GM18502 (cell line): ENCODE results near the gene NPEPL1.

ENCODE experiments used
- ATAC-seq: cut with Tn5 transposase; IDR thresholded peaks from one replicate; pipeline ENCODE4 v1.9.1; 2021; ENCODE audit warnings: mild to moderate bottlenecking; ENCODE audit not compliant: unreplicated experiment, poor library complexity

Gene NPEPL1

DNA sequence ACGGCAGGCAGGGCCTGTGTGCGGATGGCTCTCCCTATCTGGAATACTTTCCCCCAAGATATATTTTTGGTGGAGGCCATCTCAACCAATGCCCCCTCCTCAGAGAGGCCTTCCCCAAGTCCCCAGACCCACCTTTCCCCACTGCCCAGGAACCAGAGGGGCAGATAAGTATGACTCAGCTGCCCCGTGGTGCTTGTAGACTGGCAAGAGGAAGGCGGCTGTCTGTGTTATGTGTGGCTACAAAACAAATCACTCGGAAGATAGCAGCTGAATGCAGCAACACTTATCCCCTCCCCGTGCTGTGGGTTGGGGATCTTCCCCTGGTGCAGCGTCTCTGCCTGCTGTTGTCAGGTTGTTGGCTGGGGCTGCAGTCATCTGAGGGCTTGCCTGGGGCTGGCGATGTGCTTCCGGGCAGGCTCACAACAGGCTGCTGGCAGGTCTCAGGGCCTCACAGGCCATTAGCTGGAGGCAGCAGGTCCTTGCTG, 7.1 kb downstream of the NPEPL1 start:
- no peak for ATAC-seq

DNA sequence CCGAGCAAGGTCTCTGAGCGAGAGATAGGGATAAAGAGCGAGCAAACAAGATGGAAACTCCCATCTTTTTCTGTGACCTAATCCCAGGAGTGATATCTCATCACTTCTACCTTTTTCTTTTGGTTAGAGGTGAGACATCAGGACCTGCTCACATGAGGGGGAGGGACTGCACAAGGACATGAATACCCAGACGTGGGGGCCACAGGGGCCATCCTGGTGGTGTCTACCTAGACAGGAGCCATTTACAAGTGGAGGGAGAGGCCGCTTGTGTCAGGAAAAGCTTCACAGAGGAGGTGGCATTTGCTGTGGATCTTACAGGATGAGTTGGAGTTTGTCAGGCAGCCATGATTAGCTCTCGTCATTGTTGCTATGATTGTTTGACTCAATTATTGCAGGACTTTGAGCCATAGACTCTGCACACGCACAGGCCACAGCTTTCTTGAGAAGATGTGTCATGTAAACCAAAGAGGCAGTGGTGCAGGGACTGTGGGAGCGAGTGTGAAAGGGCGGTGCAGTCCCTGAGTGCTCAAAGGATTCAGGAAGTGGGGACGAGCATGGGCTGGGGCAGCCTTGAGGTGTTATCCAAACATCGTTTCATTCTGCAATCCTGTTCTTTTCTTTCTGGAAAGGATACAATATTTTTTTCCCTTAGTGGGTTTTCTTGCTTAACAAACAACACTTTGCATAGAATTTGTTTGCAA, 7.7 kb downstream of the NPEPL1 start:
- ATAC-seq = no peak

DNA sequence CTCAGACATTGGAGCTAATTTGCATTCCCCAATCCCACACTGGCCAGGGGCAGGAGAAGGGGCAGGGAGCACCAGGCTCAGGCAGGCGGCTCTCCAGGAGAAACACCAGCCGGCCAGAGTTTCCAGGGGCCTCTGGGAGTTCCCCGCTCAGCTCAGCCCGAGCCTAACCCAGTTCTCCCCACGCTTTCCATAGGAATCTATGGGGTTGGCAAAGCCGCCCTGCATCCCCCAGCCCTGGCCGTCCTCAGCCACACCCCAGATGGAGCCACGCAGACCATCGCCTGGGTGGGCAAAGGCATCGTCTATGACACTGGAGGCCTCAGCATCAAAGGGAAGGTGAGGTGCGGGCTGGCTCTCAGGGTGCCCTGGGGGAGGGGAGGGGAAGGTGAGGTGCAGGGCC, 8.2 kb downstream of the NPEPL1 start:
- no peak for ATAC-seq

DNA sequence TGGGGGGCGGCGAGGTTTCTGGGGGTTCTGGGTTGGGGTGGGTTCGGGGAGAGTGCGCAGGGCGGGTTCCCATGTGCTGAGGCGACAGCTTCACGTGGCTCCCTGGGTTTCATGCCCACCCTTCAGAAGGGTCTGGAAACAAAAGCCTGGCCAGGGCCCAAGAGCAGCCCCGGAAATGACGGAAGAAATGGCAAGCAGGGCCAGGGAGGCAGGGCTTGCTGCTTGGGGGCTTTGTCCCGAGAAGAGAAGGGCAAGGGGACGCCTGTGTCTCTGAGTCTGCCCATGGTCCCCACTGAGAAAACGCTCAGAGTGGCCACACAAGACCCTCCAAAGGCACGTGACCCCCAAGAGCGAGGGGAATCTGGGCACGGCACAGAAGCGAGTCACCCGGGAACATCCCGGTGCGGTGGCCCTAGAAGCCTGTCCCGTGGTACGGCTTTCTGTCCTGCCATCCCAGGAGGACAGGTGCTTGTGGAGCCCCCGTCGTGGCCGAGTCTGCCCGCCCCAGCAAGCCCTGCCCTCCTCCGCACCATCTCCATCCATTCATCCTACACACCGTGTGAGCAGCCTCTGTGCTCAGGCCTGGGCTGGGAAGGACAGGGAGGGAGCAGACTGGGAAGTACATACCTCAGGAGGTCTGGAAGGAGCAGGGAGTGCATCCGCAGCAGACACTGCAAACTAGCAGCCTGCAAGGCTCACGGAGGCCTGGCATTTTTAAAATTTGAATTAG, 9.0 kb downstream of the NPEPL1 start:
- no peak for ATAC-seq

DNA sequence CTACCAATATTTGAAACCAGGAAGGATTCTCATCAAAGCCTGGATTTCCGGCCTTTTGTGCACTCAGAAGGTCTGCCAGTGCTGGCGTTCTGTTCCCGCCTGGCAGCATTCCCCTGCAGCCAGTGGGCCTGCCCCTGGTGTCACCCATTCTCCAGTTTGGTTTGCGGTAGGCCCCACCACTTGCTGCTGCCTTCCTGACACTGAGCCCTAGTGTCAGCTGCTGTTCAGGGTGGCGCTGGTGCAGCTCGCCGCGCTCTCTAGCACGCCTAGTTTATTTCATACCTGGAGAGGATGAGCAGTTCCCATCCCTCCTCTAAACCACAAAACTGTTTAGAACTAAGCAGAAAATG, 9.5 kb downstream of the NPEPL1 start:
- no peak for ATAC-seq

DNA sequence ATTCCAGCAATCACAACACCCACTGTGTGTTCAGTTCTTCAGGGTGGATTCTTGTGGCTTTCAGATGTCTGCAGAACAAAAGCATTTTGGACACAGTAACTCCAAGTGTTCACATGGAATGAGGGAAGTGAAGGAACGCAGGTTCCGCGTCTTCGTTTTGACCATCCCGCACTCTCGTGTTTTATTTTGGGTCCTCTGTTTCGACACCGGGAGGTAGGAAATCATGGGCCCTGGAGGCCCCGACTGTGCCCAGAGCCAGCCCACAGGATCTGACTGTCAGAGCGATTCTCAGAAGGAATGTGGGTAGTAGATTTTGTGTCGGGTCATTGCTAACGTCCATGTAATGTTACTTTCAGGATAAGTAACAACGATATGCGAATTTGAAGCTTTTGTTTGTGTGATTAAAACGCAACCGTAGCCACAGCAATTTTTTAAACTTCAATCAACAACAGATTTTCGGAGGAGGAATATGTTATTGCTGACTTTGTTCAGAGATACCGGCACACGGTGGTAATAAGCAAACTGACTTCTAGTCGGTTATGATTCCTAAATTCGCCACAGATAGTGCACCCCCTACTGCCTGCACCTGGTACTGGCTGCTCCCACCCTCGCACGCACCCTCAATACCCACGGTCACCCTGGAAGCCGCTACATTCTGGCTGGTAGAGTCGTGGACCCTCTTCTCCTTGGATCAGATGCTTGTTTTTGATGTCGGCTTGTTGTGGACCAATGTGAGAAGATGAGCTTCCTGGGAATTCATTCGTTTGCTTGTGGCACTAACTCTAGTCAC, 10.5 kb downstream of the NPEPL1 start:
- ATAC-seq = no peak

DNA sequence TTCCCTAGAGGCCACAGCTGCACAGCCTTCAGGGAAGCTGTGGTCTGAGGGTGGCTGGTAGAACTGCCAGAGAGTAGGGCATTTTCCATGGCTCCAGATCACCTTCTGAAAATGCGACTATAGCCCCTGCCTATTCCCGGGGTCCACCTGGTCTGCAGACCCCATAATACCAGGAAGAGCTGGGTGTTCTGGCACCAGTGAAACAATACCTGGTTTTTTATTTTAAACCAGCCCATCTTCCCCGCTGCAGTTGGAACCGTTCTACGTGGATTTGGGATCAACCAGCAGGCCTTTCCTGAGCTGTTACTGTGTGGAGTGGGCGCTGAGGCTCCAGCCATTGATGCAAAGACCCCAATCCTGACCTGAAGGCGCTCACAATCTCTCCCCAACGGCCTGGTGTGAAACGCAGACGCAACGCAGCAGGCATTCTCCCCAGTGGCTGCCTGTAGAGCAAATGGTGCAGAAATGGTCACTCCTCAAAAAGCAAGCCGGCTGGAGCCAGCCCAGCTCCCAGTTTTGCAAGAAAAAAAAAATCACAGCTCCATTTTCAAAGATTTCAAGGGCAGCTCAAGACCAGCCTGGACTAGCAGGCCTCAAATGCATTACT, 11.3 kb downstream of the NPEPL1 start:
- ATAC-seq = no peak

- no peak for ATAC-seq
These were observed 12.8 kb downstream of the NPEPL1 start for GRCh38 chr20:58705208-58705926.

DNA sequence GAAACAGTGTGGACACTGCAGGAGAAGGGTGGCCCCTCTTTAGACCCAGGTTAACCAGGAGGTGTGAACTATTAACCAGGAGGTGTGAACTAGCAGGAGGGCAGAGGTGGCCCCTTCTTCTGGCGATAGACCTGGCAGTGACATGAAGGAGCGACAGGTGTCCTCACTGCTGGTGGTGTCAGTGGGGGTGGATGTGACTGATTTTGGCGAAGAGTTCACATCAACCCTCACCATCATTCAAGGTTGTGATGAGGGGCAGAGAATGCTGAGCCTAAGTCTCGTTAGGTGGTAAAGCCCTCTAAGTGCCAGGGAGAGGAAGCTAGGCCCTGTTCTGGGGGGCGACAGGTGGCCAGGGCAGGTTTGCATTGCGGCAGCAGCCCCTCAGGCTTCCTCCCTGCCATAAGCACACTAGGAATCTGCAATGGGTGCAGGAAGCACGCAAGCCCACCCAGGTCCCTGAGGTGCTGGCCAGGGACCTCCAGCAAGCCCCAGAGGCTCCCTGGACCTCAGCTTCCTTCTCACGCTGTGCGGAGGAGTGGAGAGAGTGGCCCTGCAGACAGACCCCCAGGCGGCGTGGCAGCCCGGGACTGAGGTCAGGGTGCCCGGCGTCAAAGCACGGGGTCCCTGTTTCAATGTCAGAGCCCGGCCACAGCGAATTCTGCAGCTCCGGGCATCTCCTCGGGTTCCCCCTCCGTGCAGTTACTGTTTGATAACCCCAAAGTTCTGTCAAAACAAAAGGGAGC, 13.7 kb downstream of the NPEPL1 start:
- ATAC-seq = no peak

GRCh38 chr20:58706975-58707681, 14.5 kb downstream of the NPEPL1 start:
- ATAC-seq = no peak

DNA sequence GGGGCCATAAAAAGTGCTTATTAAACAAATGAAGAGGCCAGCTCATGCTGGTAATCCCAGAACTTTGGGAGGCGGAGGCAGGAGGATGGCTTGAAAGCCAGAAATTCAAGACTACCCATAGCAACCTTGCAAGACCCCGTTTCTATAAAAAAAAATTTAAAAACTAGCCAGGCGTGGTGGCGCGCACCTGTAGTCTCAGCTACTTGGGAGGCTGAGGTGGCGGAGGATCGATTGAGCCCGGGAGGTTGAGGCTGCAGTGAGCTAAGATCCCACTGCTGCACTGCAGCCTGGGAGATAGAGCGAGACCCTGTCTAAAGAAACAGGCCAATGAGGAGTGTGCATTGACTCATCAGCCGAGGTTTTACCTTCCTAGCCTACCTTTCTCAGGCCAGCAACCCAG, 15.2 kb downstream of the NPEPL1 start:
- ATAC-seq = no peak

DNA sequence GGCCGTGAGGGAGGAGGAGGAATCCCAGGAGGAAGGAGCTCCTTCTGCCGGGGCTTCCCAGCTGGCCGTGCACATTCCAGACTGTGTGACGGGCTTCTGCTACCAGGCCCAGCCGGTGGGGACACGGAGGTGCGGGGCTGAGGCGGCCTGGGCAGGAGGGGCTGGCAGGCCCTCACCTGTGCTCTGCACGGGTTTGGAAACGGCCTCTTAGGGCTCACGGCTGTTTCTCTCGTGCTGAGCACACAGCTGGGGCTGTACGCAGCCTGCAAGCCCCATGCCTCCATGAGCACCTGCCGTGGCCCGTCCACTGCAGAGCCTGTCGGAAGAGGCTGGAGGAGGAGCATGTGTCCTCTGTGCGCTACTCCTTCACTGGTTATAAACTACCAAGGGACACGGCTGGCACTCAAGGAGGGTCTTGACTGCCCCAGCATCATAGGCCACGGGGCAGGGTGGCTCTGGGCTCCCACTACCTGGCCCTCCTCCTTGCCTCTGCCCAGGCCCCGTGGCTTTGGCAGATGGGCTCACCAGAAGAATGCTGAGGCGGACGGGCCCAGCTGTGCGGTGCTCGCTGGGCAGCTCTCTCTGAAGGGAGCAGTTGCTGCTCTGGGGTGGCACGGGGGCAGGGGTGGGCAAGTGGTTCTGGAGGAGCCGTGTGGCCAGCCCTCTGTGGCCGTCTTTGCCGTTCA, 15.8 kb downstream of the NPEPL1 start:
- ATAC-seq = no peak

GRCh38 chr20:58709013-58709702, 16.6 kb downstream of the NPEPL1 start:
- ATAC-seq = no peak

DNA sequence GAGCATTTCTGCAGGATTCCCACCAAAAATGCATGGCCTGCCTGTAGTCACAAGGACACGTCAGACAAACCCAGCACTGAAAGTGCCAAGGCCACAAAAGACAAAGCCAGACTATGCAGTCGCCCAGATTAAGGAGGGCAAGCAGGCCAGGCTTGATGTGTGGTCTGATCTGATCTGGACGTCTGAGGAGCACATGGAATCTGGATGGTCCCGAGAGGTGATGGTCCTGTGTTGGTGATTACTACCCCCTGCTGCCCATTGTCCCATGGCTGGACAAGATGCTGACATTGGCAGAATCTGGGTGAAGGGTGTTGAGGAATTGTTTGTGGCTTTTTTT, 17.1 kb downstream of the NPEPL1 start:
- ATAC-seq = no peak

- no peak for ATAC-seq
These were observed 18.1 kb downstream of the NPEPL1 start for GRCh38 chr20:58710481-58711265.

- no peak for ATAC-seq
These were observed 18.9 kb downstream of the NPEPL1 start for GRCh38 chr20:58711266-58712051.
